GM04503 (cell line): ENCODE measurements around the gene DNAAF3.
"Not testable (repeated sequence)": the region's sequence is repeated elsewhere in the genome, so short reads cannot be mapped to it uniquely, and the experiment has no call there.

ENCODE experiments used
- DNase-seq: peaks from one replicate; pipeline ENCODE4 v3.0.0-alpha.2; 2012; ENCODE audit warnings: low read depth

Gene DNAAF3

DNA sequence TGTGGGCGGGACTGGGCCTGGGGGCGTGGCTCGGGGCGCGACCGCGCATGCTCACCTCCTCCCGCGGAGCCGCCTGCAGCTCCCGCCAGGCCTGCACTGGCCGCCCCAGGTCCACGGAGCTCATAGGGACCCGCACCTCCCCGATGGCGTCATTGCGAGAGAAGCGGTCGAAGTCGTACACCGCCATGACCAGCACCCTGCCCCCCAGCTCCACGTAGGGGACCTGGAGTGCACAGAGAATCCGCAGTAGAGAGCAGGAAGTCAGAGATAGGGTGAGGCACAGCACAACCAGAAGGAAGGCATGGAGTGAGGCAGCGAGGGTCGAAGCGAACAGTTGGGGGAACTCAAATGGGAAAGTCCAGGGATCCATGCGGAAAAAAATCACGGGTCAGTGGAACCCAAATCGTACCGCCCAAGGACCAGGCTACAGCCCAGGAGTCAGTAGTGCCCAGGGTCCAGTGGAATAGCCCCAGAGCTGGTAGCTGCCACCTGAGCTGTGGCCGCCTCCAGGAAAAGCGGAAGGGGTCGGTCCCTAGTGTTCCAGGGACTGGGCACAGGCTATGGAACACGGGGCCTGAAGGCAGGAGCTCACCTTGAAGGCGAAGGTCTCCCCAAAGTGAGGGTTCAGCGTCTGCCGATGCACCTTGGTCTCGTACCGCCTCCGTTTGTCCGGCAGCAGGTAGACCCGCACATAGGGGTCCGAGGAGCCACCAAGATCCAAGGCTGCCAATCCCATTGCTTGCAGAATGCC lies 8.9 kb upstream of the DNAAF3 start:
- DNase-seq, result no peak

DNA sequence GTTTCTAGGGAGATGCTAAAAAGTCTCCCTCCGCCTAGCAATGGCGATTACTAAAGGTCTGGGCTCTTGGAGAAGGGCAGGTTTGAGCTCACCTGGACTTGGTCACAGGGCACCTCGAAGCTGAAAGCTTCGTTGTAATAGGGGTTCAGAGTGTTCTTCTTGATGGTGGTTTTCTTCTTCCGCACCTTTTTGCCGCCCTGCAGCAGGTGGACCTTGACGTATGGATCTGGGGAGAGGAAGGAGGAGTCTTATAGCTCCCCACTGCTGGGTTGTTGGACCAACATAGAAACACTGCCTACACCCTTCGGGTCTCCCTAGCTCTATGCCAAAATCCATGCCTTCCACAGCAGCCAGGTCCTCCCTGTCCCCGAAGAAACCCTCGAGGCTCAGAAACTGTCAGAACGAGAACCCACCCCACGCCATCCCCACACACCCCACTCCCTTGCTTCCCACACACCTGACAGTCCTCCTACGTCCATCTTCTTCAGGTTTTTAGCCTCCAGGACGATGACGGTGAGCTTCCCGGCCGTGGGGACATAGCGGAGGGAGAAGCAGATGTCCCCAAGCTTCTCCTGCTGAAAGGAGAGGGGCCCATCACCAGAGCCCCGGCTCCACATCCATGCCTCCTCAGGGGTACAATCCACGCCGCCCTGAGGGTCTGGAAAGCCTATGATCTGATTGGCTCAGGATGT lies 8.2 kb upstream of the DNAAF3 start:
- DNase-seq, result no peak

DNA sequence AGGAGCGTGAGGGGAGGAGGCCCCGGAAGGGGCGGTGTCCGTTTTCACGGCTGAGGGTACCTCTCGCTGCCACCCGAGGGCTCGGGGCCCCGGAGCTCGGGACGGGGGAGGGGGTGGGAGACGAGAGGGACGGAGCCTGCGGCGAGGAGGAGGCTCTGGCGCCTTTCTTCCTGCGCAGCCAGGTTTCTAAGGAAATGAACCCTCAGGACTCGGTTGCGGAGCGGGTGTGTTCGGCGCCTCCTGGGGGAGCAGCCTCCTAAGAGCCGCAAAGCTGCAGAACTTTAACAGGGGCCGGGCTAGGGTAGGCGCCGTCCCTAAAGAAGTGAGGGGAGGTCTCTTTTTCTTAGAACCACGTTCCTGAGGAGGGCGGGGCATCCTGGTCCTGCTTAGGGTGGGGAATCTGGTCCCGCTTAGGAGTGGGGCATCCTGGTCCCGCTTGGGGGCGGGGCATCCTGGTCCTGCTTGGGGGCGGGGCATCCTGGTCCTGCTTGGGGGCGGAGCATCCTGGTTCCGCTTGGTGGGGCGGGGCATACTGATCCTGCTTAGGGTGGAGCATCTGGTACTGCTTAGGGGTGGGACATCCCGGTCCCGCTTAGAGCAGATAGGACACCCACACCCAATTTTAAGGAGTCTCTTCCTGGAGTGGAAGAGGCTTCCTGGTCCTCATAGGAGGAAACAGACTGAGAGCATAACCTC lies 7.4 kb upstream of the DNAAF3 start:
- DNase-seq, result no peak

DNA sequence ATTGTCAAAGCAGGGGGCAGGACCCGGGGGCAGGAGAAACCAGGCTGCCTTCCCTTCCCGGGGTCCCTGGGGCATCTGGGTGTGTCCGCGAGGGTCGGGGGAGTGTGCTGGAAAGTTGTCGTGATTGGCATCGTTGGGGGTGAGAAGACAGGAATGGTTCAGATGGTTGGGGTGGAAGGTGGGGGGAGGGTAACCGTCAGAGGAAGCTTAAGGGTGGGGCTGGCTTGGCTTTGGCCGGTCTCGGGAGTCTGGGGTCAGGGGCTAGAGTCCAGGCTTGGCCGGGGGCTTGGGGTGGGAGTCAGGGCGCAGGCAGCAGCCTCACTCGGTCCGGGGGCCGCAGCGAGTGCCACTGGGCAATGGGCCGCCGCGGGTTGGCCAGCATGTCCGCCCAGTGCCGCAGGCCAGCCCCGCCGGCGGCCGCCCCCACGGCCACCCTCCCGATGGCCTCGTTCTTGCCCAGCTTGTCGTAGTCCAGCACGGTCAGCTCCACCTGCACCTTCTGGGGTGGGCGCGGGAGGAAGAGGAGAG lies 6.8 kb upstream of the DNAAF3 start:
- no peak for DNase-seq

DNA sequence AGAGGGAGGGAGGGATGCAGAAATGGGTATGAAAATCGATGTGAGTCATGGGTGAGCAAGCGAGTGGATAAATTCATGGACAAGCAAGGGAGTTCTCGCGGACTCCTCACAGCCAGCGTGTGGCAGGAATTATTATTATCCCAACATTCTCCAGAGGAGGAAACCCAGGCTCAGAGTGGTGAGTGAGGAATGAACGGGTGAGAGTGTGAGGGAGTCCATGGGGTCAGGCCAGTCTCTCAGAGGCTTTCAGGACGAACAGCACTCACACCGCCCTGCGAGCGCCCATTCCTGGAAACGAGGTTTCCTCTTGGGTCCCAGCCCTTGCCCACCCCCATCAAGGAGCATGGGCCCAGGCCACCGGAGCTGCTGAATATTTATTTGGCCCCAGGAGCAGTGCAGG lies 6.3 kb upstream of the DNAAF3 start:
- peak; percentile 57 for DNase-seq

DNA sequence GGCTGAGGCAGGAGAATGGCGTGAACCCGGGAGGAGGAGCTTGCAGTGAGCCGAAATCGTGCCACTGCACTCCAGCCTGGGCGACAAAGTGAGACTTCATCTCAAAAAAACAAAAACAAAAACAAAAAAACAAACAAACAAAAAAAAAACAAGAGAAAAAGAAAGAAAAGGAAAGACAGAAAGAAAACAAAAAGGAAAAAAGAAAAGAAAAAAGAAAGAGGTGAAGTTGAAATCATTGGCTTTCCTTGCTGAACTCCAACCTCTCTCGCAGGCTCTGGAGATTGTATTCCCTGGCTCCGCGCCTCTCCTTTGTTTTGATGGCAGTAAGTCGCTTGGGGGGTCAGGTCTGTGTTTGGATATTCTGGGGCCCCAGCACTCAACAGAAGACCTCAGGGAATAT lies 5.9 kb upstream of the DNAAF3 start:
- not testable (repeated sequence) for DNase-seq

DNA sequence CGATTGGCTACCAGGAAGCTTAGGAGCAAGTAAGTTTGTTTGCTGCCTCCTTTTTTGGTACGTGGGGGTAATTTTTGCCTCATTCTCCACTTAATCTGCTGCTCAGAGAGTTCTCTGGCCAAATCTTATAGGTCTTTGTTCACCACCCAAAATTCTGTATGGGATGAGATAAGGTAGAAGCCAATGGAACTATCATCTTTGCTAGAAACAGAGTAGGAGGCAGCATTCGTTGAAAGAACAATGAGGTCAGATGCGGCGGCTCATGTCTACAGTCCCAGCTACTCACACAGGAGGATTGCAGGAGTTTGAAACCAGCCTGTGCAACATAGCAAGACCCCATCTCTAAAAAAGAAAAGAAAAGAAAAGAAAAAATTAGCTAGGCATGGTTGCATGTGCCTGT lies 5.0 kb upstream of the DNAAF3 start:
- DNase-seq, result no peak

DNA sequence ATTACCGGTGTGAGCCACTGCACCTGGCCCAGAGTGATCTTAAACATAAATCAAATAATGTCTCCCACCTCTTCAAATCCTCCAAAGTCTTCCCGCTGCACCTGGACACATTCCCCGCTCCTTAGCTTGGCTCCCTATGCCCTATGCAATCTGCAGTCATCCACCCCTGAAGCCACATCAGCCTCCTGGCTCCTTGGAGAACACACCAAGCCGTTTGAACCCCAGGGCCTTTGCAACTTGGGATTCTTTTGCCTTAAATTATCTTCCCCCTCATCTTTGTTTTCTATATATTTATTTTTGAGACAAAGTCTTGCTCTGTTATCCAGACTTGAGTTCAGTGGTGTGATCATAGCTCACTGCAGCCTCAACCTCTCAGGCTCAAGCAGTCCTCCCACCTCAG lies 2.7 kb upstream of the DNAAF3 start:
- no peak for DNase-seq

DNA sequence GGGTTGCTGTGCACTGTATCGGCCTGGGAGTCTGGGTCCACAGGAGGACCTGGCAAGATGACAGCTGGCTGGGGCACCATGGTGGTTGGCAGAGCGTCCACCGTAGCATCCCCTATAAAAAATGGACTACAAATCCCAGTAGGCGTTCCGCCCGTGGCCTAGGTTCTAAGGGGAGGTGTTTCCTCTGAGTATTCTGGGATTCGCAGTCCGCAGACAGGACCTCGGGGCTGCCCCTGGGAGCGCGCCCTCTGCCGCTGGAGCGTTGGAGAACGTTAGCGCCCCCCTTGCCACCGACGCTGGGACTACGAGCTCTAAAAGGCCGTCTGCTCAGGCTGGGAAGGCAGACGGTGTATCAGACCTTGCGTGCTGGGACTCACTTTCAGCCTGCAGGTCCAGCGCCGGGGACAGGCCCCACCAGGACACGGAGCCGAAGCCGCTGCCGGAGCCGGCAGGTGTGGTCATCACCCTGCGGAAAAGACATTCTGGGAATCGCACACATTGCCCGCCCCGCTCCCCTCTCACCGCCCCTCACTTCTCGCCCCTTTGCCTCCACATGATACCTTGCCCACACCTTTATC lies 372 bp downstream of the DNAAF3 start:
- DNase-seq, result no peak

DNA sequence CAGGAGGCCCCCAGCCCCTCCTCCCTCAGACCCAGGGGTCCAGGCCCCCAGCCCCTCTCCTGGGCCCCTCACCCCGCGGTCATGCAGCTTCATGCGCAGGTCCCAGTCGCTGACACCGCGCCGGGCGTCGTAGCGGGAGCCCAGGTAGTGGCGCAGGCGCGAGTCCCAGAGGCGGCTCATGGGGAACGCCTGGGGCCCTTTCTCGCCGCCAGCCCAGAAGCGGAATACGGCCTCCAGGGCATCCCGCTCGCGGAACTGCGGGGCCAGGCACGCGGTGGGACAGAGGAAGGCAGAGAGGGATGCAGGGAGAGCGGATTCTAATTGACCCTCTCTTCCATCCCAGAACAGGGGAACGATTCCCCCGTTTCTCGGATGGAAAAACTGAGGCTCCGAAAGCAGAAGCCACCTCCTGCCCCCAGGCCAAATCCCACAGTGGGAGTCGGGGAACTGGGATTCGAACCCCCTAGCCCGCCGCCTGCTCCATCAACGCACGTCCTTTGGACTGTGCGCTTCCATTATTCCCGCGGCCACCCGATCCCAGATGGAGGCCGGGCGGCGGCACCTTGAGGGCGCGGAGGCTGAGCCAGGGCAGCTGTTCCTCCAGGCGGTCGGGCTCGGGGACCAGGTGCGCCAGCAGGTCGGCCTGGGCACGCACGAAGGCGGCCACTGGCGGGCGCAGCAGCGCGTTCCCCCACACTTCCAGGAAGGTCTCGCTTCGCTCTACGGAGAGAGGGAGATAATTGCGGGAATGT lies 4.7 kb downstream of the DNAAF3 start:
- no peak for DNase-seq

DNA sequence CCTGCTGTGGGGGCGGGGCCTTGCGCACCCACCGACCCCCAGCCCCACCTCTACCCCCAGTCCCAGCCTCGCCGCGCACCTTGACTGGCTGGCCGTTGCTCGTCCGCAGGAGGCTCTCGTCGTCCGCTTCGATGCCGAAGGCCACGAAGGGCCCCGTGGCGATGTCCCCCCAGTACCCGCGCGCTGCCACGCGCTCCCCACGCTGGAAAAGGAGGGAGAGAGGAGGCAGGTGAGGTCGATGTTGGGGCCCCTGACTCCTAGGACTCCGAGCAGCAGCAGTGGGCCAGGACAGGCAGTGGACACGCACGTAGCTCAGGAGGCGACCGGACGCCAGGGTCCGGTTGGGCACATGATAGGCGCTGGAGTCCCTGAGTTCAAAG lies 5.4 kb downstream of the DNAAF3 start:
- DNase-seq, result no peak

DNA sequence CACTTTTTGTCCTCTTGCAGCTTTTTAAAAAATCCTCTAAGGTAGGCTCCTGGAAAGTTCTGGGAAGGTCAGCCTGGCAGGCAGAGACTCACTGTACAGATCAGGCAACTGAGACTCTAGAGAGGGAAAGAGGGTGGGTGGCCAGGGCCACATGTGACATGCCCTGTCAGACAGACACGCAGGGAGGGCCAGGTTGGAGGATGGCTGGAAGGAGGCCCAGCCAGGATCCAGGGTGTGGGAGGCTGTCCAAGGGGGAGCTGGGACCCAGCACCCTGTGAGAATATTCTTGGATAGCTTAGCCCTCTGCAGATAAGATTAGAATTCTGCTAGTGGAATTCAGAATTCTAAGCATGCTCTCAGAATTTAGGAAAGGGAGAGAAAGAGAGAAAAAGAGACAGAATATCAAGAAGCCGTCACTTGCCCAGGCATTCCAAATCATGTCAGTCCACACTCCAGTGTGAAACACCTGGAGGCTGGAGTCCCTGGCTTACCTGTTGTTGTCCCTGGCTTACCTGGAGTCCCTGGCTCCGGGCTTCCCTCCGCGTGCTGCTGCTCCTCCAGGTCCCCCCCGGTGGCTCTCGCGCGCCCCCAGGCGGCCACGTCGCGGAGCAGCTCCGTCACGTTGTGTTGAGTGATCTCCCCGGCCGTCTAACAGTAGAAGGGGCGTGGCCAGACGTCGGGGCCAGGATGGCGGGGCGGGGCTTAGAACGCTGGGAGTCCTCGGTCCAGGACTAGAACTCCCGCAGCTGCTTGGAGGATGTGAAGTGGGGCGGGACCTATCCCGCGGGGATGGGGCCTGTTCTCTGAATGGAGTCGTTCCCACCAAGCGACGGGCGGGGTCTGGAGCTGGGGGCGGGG lies 6.1 kb downstream of the DNAAF3 start:
- no peak for DNase-seq

DNA sequence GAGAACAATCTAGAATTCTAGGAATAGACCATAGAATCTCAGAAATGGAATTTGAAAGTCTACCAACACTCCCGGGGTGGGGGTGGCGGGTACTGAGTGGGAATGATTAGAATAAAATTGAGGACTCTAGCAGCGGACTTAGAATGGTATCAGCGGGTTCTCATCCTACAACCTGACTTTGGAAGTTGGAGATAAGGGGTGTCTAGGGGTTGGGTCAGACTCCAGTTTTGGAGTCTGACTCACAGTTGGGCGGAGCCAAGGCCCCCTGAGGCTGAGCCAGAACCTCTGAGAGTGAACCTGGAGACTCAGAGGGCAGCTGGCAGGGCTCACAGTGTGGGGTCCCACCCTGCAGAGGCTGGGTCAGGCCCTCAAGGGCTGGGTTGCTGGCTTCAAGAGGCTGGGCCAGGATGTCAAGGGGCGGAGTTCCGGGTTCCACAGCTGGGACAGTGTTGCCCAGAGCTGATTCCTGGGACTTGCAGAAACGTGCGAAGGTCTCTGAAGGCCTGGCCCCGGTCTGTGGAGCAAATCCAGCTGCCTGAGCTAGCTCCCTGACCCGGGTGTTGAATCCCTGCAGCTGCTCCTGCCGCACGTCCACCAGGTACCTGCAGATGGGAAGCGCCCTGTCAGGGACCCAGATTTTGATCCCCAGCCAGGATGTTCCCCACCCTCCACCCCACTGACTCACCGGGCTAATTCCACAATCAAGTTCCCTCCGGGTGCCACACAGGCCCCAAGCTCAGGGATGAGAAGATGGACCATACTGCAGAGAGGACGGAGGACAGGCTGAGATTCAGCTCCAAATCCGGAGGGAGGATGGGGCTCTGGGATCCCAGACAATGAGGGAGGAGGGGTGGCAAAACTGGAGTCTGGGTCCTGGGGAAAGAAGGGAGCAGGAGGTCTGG lies 7.3 kb downstream of the DNAAF3 start:
- no peak for DNase-seq

DNA sequence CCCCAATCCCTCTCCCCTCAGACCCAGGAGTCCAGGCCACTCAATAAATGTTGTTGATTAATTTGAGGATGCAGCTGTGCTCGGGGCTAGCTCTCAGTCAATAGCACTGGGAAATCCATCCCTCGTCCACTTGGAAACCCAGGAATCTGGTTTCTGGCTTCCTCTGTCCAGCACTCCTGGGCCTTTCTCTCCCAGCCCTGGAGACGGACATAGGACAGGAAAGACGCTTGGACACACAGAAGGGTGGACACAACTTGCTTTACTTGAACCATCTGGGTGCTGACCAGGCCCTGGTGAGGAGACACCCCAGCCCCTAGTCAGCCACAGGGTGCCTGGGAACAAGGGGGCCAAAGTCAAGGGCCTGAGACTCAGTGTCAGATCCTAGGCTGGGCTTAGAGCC lies 8.0 kb downstream of the DNAAF3 start:
- no peak for DNase-seq

DNA sequence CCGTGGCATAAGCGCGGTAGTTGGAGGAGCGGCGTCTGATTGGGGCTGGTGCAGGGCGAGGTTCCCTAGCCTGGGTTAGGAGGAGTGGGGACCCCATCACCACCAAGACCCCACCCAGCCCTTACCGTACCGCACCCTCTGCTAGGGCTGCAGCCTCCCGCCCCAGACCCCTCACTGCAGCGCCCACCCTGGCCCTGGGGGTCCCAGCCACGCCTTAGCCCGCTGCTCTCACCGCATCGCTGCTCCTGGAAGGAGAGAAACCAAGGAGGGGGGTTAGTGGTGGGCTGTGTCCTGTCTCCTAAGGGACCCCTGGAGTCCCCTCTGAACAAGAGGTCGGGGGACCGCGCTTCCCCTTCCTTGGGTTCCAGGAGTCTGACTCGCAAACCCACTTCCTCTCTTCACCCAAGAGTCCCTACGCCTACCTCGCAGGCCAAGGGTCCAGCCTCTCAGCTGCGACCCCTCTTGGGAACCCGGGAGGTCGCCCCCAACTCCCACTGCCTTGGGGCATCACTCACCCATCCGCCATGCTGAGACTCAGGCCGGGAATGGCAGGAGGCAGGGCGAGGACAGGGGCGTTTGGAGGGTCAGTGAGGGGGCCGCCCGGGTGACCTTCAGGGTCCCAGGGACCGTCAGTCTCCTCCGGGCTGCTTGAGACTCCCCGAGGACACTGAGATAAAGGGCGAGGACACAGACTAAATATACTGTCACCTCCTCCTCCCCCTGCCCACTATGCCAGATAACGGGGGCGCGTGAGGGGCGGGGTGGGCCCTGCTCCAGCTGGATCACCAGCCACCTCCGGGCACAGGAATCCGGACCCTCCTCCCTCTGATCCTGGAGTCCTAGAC lies 9.1 kb downstream of the DNAAF3 start, which contains the start of gene TNNI3:
TSS of gene TNNI3 (minus strand) at position 669 of the 845 bp plus-strand sequence. CDS start at position 526, 143 bp downstream.
- no peak for DNase-seq

DNA sequence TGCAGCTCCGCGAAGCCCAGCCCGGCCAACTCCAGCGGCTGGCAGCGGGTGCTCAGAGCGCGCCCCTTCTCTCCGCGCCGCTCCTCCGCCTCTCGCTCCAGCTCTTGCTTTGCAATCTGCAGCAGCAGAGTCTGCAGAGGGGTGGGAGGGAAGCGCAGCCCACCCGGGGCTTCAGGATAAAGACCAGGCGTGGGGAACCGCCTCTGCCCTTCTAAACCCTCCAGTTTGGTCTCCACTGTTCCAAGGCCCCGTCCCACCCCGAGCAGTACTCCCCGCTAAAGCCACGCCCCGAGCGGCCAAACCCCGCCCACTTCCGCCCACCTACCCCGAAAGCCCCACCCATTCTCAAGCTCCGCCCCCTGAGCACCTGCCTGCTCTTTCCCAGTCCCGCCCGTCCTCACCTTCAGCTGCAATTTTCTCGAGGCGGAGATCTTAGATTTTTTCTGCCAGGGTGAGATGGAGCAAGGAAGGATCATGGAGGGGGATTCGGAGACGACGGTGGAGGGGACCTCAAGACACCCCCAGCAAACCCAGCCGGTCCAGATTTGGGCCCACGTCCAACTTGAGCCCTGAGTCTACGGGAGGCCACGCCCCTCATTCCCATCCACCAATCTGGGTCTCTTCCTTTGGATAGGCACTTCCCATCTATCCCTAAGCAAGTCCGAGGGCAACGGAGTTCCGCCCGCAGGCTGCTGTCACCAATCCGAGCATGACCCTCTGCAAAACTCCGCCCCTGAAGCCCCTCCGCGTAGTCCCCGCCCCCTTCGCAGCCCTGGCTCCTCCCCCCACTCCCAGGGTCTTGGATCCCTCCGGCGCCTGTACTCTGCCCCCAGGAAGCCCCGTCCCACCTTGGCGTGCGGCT lies 10.0 kb downstream of the DNAAF3 start:
- DNase-seq, result no peak

DNA sequence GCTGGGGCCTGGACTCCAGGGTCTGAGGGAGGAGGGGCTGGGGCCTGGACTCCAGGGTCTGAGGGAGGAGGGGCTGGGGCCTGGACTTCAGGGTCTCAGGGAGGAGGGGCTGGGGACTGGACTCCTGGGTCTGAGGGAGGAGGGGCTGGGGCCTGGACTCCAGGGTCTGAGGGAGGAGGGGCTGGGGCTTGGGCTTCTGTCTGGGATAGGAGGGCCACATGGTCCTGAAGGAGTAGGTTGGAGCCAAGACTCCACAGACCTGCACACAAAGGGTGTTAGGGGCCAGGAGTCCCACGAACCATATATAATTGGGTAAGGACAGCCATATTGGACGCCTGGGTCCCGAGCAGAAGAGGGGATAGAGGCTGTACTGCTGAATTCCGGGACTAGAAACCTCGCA lies 10.6 kb downstream of the DNAAF3 start:
- not testable (repeated sequence) for DNase-seq
